Prostate gland (tissue), 2 donors: ENCODE results near the gene MDK. TPM values are rescaled to one million over a fixed set of nuclear protein-coding genes. Genes with fewer than 3 reads are reported as not detected.

ENCODE experiments used
- DNase-seq: peaks from one replicate; pipeline ENCODE4 v3.0.0-alpha.2; 2019; ENCODE audit warnings: low spot score
- H3K27ac ChIP-seq, 2 donors: fragments of 200-600 bp; sonication (generic); 2 replicates each; pipeline ENCODE4 v1.5.1; 2017 to 2019
- H3K27me3 ChIP-seq: fragments of 200-600 bp; sonication (generic); replicated peaks from 2 replicates; pipeline ENCODE4 v1.5.1; 2019; ENCODE audit not compliant: insufficient read depth
- H3K36me3 ChIP-seq, 2 donors: fragments of 200-600 bp; sonication (generic); 1 replicate in 1 of 2; 2 replicates in 1 of 2; pipeline versions ENCODE4 v1.5.1 to v1.8.1; 2017 to 2019
- H3K4me1 ChIP-seq: fragments of 200-600 bp; sonication (generic); replicated peaks from 2 replicates; pipeline ENCODE4 v1.5.1; 2019
- H3K4me3 ChIP-seq, 2 donors: fragments of 200-600 bp; sonication (generic); 2 replicates each; pipeline ENCODE4 v1.5.1; 2017 to 2019
- H3K9me3 ChIP-seq: fragments of 200-600 bp; sonication (generic); 2 replicates; pipeline ENCODE4 v1.5.1; 2017
- POLR2A ChIP-seq: fragments of 450-650 bp; IDR thresholded peaks from one replicate; pipeline ENCODE4 v1.6.1; 2016; ENCODE audit warnings: antibody characterized with exemption, mild to moderate bottlenecking
- POLR2AphosphoS5 ChIP-seq: sonication (generic); formaldehyde crosslinking; IDR thresholded peaks from one replicate; pipeline ENCODE4 v1.6.1; 2017; ENCODE audit warnings: antibody characterized with exemption
- WGBS: methylation state at CpG from one replicate; pipeline ENCODE4 v1.1.5; 2018; 5-methylcytosine and 5-hydroxymethylcytosine counted together
- intact Hi-C: fragments of 100-400 bp; cut with DNase I; formaldehyde crosslinking; loops from one replicate; pipeline ENCODE4 v1.14.2; 2022
- total RNA-seq, 2 donors: library from RNA; depleted of rRNA; stranded (reverse); fragments of >200 nt; gene quantifications; one replicate each; pipeline ENCODE4 v1.1.0, GENCODE V29; 2016
- TF ChIP-seq, protein P1 (sequence below), 4 experiments: fragments of 200-600 bp in 2 of 4; fragments of 450-650 bp in 2 of 4; sonication (generic) in 2 of 4; IDR thresholded peaks; 1 replicate in 3 of 4; 2 replicates in 1 of 4; pipeline ENCODE4 v1.5.1; 2016 to 2019; ENCODE audit warnings: antibody characterized with exemption in 4 of 4, mild to moderate bottlenecking in 2 of 4, moderate library complexity in 2 of 4

Gene MDK
- total RNA-seq, 2 donors from 2014 or later = 71.6 to 164 TPM

- TF ChIP-seq, protein P1, sequence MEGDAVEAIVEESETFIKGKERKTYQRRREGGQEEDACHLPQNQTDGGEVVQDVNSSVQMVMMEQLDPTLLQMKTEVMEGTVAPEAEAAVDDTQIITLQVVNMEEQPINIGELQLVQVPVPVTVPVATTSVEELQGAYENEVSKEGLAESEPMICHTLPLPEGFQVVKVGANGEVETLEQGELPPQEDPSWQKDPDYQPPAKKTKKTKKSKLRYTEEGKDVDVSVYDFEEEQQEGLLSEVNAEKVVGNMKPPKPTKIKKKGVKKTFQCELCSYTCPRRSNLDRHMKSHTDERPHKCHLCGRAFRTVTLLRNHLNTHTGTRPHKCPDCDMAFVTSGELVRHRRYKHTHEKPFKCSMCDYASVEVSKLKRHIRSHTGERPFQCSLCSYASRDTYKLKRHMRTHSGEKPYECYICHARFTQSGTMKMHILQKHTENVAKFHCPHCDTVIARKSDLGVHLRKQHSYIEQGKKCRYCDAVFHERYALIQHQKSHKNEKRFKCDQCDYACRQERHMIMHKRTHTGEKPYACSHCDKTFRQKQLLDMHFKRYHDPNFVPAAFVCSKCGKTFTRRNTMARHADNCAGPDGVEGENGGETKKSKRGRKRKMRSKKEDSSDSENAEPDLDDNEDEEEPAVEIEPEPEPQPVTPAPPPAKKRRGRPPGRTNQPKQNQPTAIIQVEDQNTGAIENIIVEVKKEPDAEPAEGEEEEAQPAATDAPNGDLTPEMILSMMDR (IDR thresholded peaks at IDR 0.05) = no peak
- peak; percentile 82 for TF ChIP-seq POLR2AphosphoS5
- no peak for TF ChIP-seq POLR2A
- intact Hi-C loops = no loop called here
- Histone ChIP-seq H3K27me3 (no peaks in the 10 kb centered on the region), H3K27ac (peak overlapping the region; percentile 34 to 51), H3K4me1 (peaks cover 10% of the 10 kb centered on the region), H3K36me3 (no peaks in the 10 kb centered on the region), H3K9me3 (no peaks in the 10 kb centered on the region), H3K4me3 (no peak overlapping the region)
- DNase-seq = peak; percentile 80
- 61% methylated on average over 11 of the region's 11 CpGs for WGBS
Measured at GRCh38 chr11:46357483-46357936, 24.0 kb upstream of the MDK start.

DNA sequence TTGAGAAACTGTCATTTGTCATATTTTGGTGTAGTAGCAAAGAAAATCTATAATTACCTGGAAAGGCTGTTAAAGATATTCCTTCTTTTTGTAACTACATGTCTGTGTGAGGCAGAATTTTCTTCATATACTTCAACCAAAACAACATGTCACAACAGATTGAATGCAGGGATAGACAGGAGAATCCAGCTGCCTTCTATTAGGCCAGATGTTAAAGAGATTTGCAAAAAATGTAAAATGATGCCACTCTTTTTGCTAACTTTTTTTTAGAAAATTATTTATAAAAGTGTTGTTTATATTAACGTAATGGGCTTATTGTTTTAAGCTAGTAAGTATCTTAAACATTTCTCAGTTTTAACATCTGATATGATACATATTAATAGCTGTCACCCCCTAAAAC, 21.5 kb upstream of the MDK start:
- Histone ChIP-seq H3K27ac (no peak overlapping the region), H3K9me3 (no peaks in the 10 kb centered on the region), H3K27me3 (no peaks in the 10 kb centered on the region), H3K4me1 (peaks cover 10% of the 10 kb centered on the region), H3K4me3 (no peak overlapping the region), H3K36me3 (no peaks in the 10 kb centered on the region)
- TF ChIP-seq POLR2A (no peak), POLR2AphosphoS5 (no peak)
- TF ChIP-seq, protein P1 (IDR thresholded peaks at IDR 0.05) = no peak
- 61% methylated on average over 1 of the region's 1 CpG for whole genome bisulfite sequencing
- intact Hi-C loops = no loop called here
- DNase-seq = no peak

DNA sequence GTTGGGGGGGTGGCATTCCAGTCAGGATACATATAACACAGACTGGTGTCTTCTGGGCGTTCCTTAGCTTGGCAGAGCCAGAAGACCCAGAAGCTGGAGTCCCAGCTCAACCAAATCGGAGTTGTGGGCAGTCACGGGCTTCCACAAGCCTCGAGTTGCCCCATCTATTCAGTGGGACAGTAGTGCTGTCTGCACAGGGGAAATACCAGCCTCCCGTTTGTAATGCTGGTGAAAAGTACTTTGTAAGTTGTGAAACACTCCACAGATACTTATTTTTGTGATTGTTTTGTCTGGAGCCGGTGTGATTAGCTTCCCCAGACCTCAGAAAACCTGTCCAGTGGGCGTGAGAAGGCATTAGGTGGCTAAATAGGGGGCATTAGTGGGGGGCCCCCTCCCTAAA, 20.6 kb upstream of the MDK start:
- TF ChIP-seq, protein P1 (IDR thresholded peaks at IDR 0.05) = no peak
- TF ChIP-seq POLR2A (no peak), POLR2AphosphoS5 (no peak)
- intact Hi-C loops = no loop called here
- peaks cover 10% of the 10 kb centered on the region for H3K4me1 ChIP-seq
- peak overlapping the region; percentile 6 to 24 for H3K4me3 ChIP-seq
- H3K27me3 ChIP-seq = no peaks in the 10 kb centered on the region
- H3K9me3 ChIP-seq = no peaks in the 10 kb centered on the region
- H3K27ac ChIP-seq = peak overlapping the region; percentile 72 to 77
- no peaks in the 10 kb centered on the region for H3K36me3 ChIP-seq
- DNase-seq = no peak
- WGBS = 55% methylated on average over 7 of the region's 7 CpGs

- TF ChIP-seq POLR2A = no peak
- TF ChIP-seq POLR2AphosphoS5 = no peak
- TF ChIP-seq, protein P1 (IDR thresholded peaks at IDR 0.05) = no peak
- Histone ChIP-seq H3K4me3 (peak overlapping the region; percentile 6 to 24), H3K36me3 (no peaks in the 10 kb centered on the region), H3K9me3 (no peaks in the 10 kb centered on the region), H3K4me1 (peaks cover 10% of the 10 kb centered on the region), H3K27ac (peak overlapping the region; percentile 72 to 77), H3K27me3 (no peaks in the 10 kb centered on the region)
- intact Hi-C loops = no loop called here
- WGBS = 7% methylated on average over 26 of the region's 26 CpGs
- DNase-seq = no peak
Measured at GRCh38 chr11:46361283-46362155, 19.9 kb upstream of the MDK start.
